ENCODE results near the gene SEC16B. TPM values are rescaled to one million over a fixed set of nuclear protein-coding genes. Genes with fewer than 3 reads are reported as not detected.

The SEC16B gene, protein sequence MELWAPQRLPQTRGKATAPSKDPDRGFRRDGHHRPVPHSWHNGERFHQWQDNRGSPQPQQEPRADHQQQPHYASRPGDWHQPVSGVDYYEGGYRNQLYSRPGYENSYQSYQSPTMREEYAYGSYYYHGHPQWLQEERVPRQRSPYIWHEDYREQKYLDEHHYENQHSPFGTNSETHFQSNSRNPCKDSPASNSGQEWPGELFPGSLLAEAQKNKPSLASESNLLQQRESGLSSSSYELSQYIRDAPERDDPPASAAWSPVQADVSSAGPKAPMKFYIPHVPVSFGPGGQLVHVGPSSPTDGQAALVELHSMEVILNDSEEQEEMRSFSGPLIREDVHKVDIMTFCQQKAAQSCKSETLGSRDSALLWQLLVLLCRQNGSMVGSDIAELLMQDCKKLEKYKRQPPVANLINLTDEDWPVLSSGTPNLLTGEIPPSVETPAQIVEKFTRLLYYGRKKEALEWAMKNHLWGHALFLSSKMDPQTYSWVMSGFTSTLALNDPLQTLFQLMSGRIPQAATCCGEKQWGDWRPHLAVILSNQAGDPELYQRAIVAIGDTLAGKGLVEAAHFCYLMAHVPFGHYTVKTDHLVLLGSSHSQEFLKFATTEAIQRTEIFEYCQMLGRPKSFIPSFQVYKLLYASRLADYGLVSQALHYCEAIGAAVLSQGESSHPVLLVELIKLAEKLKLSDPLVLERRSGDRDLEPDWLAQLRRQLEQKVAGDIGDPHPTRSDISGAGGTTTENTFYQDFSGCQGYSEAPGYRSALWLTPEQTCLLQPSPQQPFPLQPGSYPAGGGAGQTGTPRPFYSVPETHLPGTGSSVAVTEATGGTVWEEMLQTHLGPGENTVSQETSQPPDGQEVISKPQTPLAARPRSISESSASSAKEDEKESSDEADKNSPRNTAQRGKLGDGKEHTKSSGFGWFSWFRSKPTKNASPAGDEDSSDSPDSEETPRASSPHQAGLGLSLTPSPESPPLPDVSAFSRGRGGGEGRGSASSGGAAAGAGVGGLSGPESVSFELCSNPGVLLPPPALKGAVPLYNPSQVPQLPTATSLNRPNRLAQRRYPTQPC
- 0.34 and 1.4 TPM in 2 replicates for total RNA-seq

DNA sequence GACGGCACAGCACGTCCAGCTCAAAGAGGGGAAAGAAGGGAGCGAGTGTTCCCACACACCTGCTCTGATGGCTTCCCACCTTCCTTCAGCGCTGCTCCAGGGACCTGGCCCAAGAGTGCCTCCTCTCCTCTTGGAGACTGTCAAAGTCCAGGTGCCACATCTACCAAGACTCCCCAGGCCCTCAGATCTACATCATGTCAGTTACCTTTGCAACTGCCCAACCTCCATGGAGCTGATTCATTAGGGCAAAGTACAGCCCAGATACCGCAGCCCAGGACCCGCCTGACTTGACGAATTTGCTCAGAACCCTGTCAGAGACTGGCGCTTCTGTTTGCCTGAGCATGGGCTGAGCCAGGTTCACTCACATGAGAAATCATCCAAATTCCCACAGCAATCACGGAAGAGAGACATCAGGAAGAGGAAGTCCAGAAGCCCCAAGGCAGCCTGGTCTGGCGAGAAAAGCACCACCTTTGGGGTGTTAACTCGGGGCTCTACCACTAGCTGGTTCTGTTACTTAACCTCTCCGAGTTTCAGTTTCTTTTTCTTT, at the start of gene SEC16B:
Gene SEC16B (minus strand): TSS at position 234 of the 547 bp plus-strand sequence. CDS start 2,077 bp downstream, outside the sequence.

Other genes starting within 250 kb of the SEC16B start
- 8.9 and 24.8 TPM in 2 replicates for gene RASAL2, start 124.0 kb upstream of the SEC16B start, total RNA-seq